GM18508 (cell line): ENCODE data around the gene RELA.
"Not testable (repeated sequence)": the region's sequence is repeated elsewhere in the genome, so short reads cannot be mapped to it uniquely, and the experiment has no call there.

ENCODE experiments used
- ATAC-seq: cut with Tn5 transposase; IDR thresholded peaks from one replicate; pipeline ENCODE4 v1.9.1; 2021; ENCODE audit warnings: moderate number of reproducible peaks; ENCODE audit not compliant: insufficient read depth, unreplicated experiment

RELA gene

GRCh38 chr11:65650547-65651338 lies 12.0 kb downstream of the RELA start:
- ATAC-seq: no peak

GRCh38 chr11:65649656-65650546 lies 12.8 kb downstream of the RELA start:
- ATAC-seq: no peak

GRCh38 chr11:65648997-65649493 lies 13.7 kb downstream of the RELA start:
- no peak for ATAC-seq

GRCh38 chr11:65646958-65647701 lies 15.6 kb downstream of the RELA start:
- no peak for ATAC-seq

GRCh38 chr11:65646288-65646957 lies 16.3 kb downstream of the RELA start:
- ATAC-seq: no peak

DNA sequence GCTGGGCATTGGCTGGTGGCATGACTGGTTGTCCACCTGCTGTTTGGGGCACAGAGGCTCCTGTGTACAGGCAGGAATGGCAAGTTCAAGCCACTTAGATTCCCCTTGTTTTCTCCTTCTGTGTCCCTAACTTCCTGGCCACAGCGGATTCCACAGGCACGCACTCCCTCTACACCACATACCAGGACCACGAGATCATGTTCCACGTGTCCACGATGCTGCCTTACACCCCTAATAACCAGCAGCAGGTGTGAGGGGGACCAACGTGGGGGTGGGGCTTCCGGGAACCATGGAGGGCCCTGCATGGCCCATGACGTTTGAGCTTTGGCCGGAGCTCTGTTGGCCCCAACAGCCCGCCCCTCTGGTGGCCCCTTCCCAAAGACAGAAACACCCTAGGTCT lies 17.0 kb downstream of the RELA start:
- ATAC-seq: no peak

- no peak for ATAC-seq
Observed at GRCh38 chr11:65644837-65645236, 17.9 kb downstream of the RELA start.

DNA sequence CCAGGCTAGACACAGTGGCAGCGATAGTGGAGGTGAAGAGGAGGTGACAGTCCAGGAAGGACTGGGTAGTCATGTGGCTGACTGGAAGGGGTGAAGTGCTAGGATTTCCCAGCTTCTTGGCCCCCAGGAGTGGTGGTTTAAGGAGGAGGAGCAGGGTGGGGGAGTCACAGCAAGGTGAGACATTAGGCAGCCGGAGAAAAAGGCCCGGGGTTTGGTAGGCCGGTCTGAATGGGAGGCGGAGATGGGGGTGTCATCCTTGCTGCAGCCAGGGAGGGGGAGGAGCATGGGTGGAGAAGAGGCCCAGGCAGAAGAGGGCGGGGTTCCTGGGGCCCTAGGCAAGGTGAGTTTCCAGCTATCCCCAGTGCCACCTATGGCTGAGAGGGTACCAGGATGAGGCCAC lies 18.7 kb downstream of the RELA start:
- ATAC-seq: no peak

DNA sequence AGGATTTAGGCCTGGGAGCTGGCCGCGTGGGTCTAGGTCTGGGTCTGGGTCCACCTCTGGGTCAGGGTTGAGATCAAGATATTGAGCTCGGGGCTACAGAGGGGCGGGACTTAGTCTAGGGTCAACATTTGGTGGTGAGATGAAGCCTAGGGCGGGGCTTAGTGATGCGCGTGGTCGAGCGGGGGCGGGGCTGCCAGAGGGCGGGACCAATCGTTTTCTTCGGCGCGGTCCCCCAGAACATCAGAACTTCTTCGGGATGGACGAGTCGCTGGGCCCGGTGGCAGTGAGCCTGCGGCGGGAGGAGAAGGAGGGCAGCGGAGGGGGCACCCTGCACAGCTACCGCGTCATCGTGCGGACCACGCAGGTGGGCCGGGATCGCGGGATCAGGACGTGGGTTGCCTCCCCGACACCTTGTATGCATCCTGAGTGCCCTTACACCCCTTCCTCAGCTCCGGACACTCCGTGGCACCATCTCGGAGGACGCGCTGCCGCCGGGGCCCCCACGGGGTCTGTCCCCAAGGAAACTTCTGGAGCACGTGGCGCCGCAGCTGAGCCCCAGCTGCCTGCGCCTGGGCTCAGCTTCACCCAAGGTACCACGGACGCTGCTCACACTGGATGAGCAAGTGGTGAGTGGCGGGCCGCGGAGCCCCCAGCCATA lies 20.6 kb downstream of the RELA start:
- ATAC-seq: no peak

DNA sequence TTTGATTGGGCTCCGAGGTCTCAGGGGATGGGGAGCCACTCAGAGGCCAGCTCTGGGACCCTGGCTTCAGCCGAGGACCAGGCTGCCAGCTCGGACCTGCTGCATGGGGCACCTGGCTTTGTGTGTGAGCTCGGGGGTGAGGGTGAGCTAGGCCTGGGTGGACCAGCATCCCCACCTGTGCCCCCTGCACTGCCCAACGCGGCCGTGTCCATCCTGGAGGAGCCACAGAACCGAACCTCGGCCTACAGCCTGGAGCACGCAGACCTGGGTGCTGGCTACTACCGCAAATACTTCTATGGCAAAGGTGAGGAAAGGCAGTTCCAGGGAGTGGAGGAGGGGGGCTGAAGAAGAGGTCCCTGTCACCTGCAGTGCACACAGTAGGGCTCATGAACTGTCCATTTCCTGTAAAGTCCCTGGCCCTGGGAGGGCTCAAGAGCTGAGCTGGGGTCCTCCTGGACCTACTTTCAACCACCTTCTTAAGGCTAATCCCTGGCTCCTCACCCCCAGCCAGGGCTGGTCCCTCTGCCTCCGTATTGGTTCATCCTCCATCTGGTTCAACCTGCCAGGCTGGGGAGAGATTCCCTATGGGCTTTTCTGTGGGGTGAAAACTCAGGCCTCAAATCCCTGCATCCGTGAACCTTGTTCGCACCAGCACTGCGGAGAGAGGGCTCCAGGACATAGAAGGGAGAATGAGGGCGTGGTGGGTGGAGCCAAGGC lies 21.3 kb downstream of the RELA start:
- ATAC-seq: no peak

DNA sequence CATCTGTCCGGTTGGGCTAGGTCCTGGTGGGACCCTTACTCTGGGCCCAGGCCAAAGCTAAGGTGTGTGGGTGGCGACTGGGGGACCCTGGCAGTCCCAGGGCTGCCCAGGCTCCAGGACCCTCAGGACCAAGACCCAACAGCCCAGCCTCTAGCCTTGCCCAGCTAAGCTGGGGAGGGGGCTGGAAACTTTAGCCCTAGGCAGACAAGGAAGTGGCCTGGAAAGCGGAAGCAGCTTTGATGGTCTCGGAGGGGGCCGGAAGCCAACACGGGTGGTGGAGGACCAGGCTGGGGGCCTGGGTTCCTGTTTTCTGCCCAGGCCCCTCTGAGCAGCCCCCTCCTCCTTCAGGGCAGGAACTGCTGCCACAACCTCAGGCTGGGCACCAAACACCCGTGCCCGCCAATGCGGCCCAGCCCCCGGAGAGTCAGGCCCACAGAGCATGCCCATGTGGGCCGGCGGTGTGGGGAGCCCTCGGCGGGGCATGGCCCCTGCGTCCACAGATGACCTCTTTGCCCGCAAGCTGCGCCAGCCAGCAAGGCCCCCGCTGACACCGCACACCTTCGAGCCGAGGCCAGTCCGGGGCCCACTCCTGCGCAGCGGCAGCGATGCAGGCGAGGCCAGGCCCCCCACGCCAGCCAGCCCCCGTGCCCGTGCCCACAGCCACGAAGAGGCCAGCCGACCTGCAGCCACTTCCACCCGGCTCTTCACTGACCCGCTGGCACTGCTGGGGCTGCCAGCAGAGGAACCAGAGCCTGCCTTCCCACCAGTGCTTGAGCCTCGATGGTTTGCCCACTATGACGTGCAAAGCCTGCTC lies 22.0 kb downstream of the RELA start:
- ATAC-seq: no peak

DNA sequence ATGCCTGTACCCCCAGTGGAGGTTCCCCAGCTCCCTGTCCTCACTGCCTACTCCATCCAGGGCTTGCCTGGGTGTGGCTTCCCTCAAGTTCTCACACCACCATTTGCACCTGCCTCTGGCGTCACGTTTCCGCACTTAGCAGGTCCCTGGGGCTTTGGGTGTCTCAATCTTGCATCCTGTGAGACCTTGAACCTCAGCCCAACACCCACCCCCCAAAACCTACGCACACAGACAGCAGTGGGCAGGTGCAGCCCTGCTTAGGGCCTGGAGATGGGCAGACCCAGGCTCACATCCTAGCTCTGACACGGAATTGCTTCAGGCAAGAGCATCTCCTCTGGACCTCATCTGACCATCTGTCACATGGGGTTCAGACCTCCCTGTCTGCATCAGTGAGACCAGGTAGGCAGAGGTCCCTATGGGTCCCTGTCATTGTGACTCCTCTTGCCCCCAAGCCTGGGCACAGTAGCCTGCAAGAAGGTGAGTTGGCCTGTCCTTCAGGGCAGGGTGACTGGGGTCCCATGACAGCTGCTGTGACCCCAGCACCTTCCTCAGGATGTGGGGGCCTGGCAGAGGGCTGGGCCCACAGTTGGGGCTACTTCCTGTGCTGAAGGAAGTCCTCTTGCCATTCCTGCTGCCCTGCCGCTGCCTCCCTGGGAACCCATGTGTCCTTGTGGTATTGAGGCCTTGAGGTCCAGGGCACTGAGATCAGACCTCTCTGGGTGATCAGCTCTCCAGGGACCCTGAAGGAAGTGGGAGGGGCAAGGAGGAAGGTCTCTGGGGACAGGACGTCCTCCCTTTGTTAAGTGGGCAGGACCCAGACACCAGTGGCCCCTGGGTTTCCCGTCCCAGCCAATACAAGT lies 22.9 kb downstream of the RELA start:
- no peak for ATAC-seq

- not testable (repeated sequence) for ATAC-seq
Observed at GRCh38 chr11:65639228-65639597, 23.5 kb downstream of the RELA start.

DNA sequence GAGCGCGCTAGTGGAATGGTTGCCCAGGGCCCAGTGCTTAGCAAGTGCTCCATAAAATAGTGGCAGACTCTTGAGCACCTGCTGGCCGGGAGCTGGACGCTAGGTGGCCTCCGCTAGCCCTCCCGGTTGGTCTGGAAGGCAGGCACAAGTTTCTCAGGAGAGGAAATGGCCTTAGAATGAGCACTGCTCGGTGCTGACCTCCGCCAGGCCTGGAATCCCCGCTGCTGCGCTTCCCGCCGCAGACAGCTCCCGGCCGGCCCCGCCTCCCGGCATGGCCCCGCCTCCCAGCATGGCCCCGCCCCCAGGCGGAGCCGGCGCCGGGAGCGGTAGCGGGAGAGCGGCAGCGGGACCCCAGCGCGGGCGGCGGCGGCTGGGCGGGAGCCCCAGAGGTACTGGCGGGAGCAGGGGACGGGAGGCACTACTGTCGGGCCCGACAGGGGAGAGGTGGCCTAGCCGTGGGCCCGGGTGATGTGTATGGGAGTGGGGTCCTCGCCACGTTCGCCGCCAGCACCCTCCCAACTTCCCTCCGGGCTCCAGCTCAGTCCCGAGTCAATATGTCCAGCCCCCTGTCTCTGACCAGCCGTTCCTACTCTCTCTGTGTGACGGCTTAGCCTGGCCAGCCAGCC lies 24.8 kb downstream of the RELA start, which contains the start of gene SIPA1:
Gene SIPA1 (plus strand): TSS at position 308 of the 626 bp plus-strand sequence. CDS start 2,821 bp downstream, outside the sequence.
- no peak for ATAC-seq

GRCh38 chr11:65637032-65637557 lies 25.6 kb downstream of the RELA start:
- no peak for ATAC-seq
